Vagina (tissue), 2 donors: ENCODE measurements around the gene OLFM1. TPM values are rescaled to one million over a fixed set of nuclear protein-coding genes. Genes with fewer than 3 reads are reported as not detected.

Source experiments
- DNase-seq, 2 donors: peaks; one replicate each; pipeline ENCODE4 v3.0.0-alpha.2; 2017; ENCODE audit errors: extremely low spot score in 2 of 2
- H3K27ac ChIP-seq: fragments of 200-600 bp; sonication (generic); one replicate; pipeline ENCODE4 v1.5.1; 2019
- H3K27me3 ChIP-seq: fragments of 200-600 bp; sonication (generic); one replicate; pipeline ENCODE4 v1.5.1; 2019
- H3K36me3 ChIP-seq, 2 donors: fragments of 200-600 bp; sonication (generic); one replicate each; pipeline ENCODE4 v1.5.1; 2017 to 2019
- H3K4me1 ChIP-seq: fragments of 200-600 bp; sonication (generic); one replicate; pipeline ENCODE4 v1.5.1; 2019
- H3K4me3 ChIP-seq, 2 donors: fragments of 200-600 bp; sonication (generic); 1 replicate in 1 of 2; 2 replicates in 1 of 2; pipeline ENCODE4 v1.5.1; 2016 to 2019
- H3K9me3 ChIP-seq: fragments of 200-600 bp; sonication (generic); one replicate; pipeline ENCODE4 v1.5.1; 2019
- CTCF ChIP-seq, 3 experiments: fragments of 450-650 bp in 2 of 3; fragments of 200-600 bp in 1 of 3; sonication (generic) in 1 of 3; IDR thresholded peaks; one replicate each; pipeline ENCODE4 v1.5.1; 2017 to 2019; ENCODE audit warnings: antibody characterized with exemption in 3 of 3, mild to moderate bottlenecking in 2 of 3, moderate library complexity in 2 of 3
- POLR2A ChIP-seq, 2 donors: fragments of 450-650 bp; IDR thresholded peaks; one replicate each; pipeline ENCODE4 v1.6.1; 2017; ENCODE audit warnings: antibody characterized with exemption in 2 of 2, mild to moderate bottlenecking in 2 of 2, moderate library complexity in 2 of 2
- POLR2AphosphoS5 ChIP-seq, 2 donors: sonication (generic); formaldehyde crosslinking; IDR thresholded peaks; one replicate each; pipeline ENCODE4 v1.9.0; 2017; ENCODE audit warnings: antibody characterized with exemption in 2 of 2, mild to moderate bottlenecking in 2 of 2, low read depth in 1 of 2; ENCODE audit not compliant: insufficient read depth in 1 of 2
- intact Hi-C: fragments of 100-400 bp; cut with DNase I; formaldehyde crosslinking; loops from one replicate; pipeline ENCODE4 v1.15.1; 2023
- total RNA-seq: library from RNA; depleted of rRNA; stranded (reverse); fragments of >200 nt; gene quantifications from one replicate; pipeline ENCODE4 v1.2.3, GENCODE V29; 2016

OLFM1 gene
- total RNA-seq, 1 donor from 2014 or later = 39.0 TPM

GRCh38 chr9:135080286-135081263, 6.9 kb upstream of the OLFM1 start:
- DNase-seq = no peak
- TF ChIP-seq CTCF (IDR thresholded peaks at IDR 0.05) (no peak), POLR2A (IDR thresholded peaks at IDR 0.05) (no peak), POLR2AphosphoS5 (IDR thresholded peaks at IDR 0.05; ENCODE audit: insufficient read depth in 1 of 2, low read depth in 1 of 2) (no peak)

GRCh38 chr9:135081264-135081660, 6.2 kb upstream of the OLFM1 start:
- H3K36me3 ChIP-seq = no peaks in the 10 kb centered on the region
- no peaks in the 10 kb centered on the region for H3K9me3 ChIP-seq
- no peak for DNase-seq
- H3K4me3 ChIP-seq = no peak overlapping the region
- no peaks in the 10 kb centered on the region for H3K27me3 ChIP-seq
- H3K4me1 ChIP-seq = peaks cover 14% of the 10 kb centered on the region
- TF ChIP-seq POLR2A (IDR thresholded peaks at IDR 0.05) (no peak), POLR2AphosphoS5 (IDR thresholded peaks at IDR 0.05; ENCODE audit: insufficient read depth in 1 of 2, low read depth in 1 of 2) (no peak), CTCF (IDR thresholded peaks at IDR 0.05) (no peak)
- H3K27ac ChIP-seq = no peak overlapping the region
- intact Hi-C loops = loop anchor here (5.0 kb wide), 1 partner anchor 326 kb away; no protein-coding TSS in a partner anchor

More at GRCh38 chr9:135080286-135081263, 6.9 kb upstream of the OLFM1 start:
- H3K27ac ChIP-seq = no peak overlapping the region
- H3K27me3 ChIP-seq = no peaks in the 10 kb centered on the region
- H3K9me3 ChIP-seq = no peaks in the 10 kb centered on the region
- intact Hi-C loops = loop anchor here (5.0 kb wide), 1 partner anchor 327 kb away; no protein-coding TSS in a partner anchor
- H3K36me3 ChIP-seq = no peaks in the 10 kb centered on the region
- no peak overlapping the region for H3K4me3 ChIP-seq
- H3K4me1 ChIP-seq = peaks cover 19% of the 10 kb centered on the region

GRCh38 chr9:135081731-135082130, 5.7 kb upstream of the OLFM1 start:
- Histone ChIP-seq H3K4me3 (no peak overlapping the region), H3K36me3 (no peaks in the 10 kb centered on the region), H3K27ac (no peak overlapping the region), H3K27me3 (no peaks in the 10 kb centered on the region), H3K9me3 (no peaks in the 10 kb centered on the region), H3K4me1 (peaks cover 17% of the 10 kb centered on the region)
- DNase-seq = no peak
- TF ChIP-seq POLR2A (IDR thresholded peaks at IDR 0.05) = no peak
- no peak for TF ChIP-seq CTCF (IDR thresholded peaks at IDR 0.05)
- TF ChIP-seq POLR2AphosphoS5 (IDR thresholded peaks at IDR 0.05; ENCODE audit: insufficient read depth in 1 of 2, low read depth in 1 of 2) = no peak
- intact Hi-C loops = loop anchor here (5.0 kb wide), 1 partner anchor 326 kb away; no protein-coding TSS in a partner anchor

GRCh38 chr9:135082536-135082935, 4.9 kb upstream of the OLFM1 start:
- intact Hi-C loops = loop anchor here (5.0 kb wide), 1 partner anchor 325 kb away; no protein-coding TSS in a partner anchor
- no peak for DNase-seq
- no peak overlapping the region for H3K27ac ChIP-seq
- no peaks in the 10 kb centered on the region for H3K9me3 ChIP-seq
- H3K4me3 ChIP-seq = no peak overlapping the region
- TF ChIP-seq CTCF (IDR thresholded peaks at IDR 0.05) (no peak), POLR2AphosphoS5 (IDR thresholded peaks at IDR 0.05; ENCODE audit: insufficient read depth in 1 of 2, low read depth in 1 of 2) (no peak), POLR2A (IDR thresholded peaks at IDR 0.05) (no peak)
- no peaks in the 10 kb centered on the region for H3K27me3 ChIP-seq
- peaks cover 22% of the 10 kb centered on the region for H3K4me1 ChIP-seq
- no peaks in the 10 kb centered on the region for H3K36me3 ChIP-seq
